GM12801 (cell line): ENCODE measurements around the gene ADAMTS13.

Source experiments
- TF ChIP-seq, protein P1 (sequence below): IDR thresholded peaks from one replicate; pipeline ENCODE4 v1.5.1; 2011; ENCODE audit warnings: control low read depth; ENCODE audit not compliant: insufficient read length; ENCODE audit errors: extremely low read depth

ADAMTS13 gene

DNA sequence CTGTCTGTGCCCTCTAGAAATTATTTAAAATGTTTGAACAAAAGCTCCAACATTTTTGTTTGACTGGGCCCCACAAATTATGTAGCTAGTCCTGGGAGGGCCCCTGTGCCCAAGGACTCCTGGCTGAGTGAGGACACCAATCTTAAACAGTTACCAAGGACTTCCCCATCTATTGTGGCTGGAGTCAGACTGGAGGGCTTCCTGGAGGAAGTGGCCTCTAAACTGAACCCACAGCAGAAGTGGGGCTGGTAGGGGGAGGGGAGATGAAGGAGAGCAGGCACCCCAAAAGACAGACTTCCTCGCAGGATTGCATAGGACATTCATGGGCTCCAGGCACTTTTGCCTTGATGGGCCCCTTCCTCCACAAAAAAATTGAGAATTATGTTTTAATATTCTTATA is 8.1 kb downstream of the ADAMTS13 start:
- TF ChIP-seq, protein P1, sequence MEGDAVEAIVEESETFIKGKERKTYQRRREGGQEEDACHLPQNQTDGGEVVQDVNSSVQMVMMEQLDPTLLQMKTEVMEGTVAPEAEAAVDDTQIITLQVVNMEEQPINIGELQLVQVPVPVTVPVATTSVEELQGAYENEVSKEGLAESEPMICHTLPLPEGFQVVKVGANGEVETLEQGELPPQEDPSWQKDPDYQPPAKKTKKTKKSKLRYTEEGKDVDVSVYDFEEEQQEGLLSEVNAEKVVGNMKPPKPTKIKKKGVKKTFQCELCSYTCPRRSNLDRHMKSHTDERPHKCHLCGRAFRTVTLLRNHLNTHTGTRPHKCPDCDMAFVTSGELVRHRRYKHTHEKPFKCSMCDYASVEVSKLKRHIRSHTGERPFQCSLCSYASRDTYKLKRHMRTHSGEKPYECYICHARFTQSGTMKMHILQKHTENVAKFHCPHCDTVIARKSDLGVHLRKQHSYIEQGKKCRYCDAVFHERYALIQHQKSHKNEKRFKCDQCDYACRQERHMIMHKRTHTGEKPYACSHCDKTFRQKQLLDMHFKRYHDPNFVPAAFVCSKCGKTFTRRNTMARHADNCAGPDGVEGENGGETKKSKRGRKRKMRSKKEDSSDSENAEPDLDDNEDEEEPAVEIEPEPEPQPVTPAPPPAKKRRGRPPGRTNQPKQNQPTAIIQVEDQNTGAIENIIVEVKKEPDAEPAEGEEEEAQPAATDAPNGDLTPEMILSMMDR: no peak

DNA sequence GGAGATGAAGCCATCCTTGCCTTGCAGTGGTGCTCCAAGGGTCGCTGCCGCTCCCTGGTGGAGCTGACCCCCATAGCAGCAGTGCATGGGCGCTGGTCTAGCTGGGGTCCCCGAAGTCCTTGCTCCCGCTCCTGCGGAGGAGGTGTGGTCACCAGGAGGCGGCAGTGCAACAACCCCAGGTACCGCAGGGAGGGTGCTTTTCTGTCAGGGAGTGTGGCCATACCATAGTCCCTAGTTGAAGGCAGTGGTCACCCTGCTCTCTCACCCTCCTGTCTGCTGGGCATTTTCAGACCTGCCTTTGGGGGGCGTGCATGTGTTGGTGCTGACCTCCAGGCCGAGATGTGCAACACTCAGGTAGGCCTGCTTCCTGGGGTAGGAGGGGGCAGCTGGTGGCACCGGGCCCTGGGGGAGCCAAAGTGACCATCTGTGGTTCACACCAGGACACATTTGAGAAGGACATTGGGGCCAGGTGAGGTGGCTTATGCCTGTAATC is 11.2 kb downstream of the ADAMTS13 start:
- TF ChIP-seq, protein P1: no peak

GRCh38 chr9:133436681-133437080 is 14.5 kb downstream of the ADAMTS13 start:
- TF ChIP-seq, protein P1: no peak

DNA sequence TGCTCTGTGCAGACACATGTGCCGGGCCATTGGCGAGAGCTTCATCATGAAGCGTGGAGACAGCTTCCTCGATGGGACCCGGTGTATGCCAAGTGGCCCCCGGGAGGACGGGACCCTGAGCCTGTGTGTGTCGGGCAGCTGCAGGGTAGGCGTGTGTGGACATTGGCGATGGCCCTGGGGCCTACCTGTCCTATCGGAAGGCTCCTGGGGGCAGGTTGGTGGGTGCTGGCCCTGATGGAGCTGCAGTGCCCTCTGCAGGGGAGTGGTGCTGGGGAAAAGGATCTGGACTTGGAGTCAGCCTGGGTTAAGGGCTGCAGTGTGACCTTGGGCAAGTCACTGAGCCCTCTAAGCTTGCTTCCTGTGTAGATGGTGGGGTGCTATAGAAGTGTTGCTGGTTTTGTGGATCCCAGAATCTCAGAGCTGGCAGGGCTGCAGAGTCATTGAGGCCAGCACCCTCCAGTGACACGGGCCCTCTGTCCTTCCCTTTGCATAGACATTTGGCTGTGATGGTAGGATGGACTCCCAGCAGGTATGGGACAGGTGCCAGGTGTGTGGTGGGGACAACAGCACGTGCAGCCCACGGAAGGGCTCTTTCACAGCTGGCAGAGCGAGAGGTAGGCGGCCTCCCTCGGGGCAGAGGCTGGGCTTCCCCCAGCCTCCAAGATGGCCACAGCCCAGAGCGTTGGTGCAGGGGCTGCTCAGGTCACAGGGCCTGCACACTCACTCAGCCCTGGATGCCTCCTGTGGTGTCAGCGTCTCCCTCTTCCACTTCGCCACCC is 15.8 kb downstream of the ADAMTS13 start:
- TF ChIP-seq, protein P1: no peak

- TF ChIP-seq, protein P1: no peak
Observed at GRCh38 chr9:133439337-133439736, 17.2 kb downstream of the ADAMTS13 start.

GRCh38 chr9:133440874-133441273 is 18.7 kb downstream of the ADAMTS13 start:
- TF ChIP-seq, protein P1: no peak

DNA sequence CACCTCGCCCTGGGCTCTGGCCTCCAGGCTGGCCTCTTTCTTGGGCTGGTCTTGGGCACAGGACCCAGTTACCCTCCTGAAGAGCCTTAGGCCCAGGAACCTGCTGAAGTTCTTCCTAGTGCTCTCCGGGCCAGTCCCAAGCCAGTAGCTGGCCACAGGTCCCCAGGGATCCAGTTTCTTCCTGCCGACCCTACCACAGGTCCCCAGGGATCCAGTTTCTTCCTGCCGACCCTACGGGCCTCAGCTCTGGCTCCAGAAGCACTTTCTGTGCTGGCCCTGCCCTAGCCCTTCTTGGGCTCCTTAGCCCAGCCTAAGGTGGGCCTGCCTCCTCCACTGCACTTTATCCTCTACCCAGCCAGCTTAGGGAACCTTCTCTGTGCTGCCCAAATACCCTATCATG is 19.4 kb downstream of the ADAMTS13 start:
- TF ChIP-seq, protein P1: no peak

DNA sequence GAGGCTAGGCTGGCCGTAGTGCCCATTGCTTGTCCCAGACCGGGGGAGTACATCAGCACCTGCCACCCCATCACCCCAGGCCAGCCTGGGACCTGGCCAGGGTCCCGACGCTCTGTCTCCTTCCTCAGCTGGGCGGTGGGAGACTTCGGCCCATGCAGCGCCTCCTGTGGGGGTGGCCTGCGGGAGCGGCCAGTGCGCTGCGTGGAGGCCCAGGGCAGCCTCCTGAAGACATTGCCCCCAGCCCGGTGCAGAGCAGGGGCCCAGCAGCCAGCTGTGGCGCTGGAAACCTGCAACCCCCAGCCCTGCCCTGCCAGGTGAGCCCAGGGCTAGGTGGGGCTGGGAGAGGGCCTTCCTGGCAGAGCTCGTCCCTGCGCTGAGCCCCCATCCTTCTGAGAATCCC is 21.1 kb downstream of the ADAMTS13 start:
- TF ChIP-seq, protein P1: no peak
